Stimulated activated naive B cell treated with anti-CD40 and anti-IgM and Interleukin-4, amounts not matched to agents 10 μg/mL and 1 μg/mL and 100 μg/mL, for 72 hours (primary cell): ENCODE data around the gene UCHL3.

Experiments
- ATAC-seq, 2 donors: fragments of 150-1000 bp; cut with Tn5 transposase; replicated peaks; 2 replicates each; pipeline ENCODE4 v1.10.0; 2021; ENCODE audit warnings: moderate library complexity in 1 of 2
- DNase-seq: peaks from one replicate; pipeline ENCODE4 v3.0.0; 2021
- H3K27ac Mint-ChIP-seq: one replicate; pipeline ENCODE4 v1.8.0; 2022; ENCODE audit warnings: mild to moderate bottlenecking, mixed read lengths
- H3K27me3 Mint-ChIP-seq, 2 donors: one replicate each; pipeline ENCODE4 v1.8.0; 2022; ENCODE audit warnings: mixed read lengths in 2 of 2
- H3K36me3 Mint-ChIP-seq, 2 donors: one replicate each; pipeline ENCODE4 v1.8.0; 2022; ENCODE audit warnings: mixed read lengths in 2 of 2, mild to moderate bottlenecking in 1 of 2
- H3K4me1 Mint-ChIP-seq, 2 donors: one replicate each; pipeline ENCODE4 v1.8.0; 2022; ENCODE audit warnings: mixed read lengths in 2 of 2, mild to moderate bottlenecking in 1 of 2
- H3K4me3 Mint-ChIP-seq, 2 donors: one replicate each; pipeline ENCODE4 v1.8.0; 2022; ENCODE audit warnings: mild to moderate bottlenecking in 2 of 2, mixed read lengths in 2 of 2, moderate library complexity in 1 of 2
- H3K9me3 Mint-ChIP-seq, 2 donors: one replicate each; pipeline ENCODE4 v1.8.0; 2022; ENCODE audit warnings: mixed read lengths in 2 of 2, mild to moderate bottlenecking in 1 of 2

UCHL3 gene

DNA sequence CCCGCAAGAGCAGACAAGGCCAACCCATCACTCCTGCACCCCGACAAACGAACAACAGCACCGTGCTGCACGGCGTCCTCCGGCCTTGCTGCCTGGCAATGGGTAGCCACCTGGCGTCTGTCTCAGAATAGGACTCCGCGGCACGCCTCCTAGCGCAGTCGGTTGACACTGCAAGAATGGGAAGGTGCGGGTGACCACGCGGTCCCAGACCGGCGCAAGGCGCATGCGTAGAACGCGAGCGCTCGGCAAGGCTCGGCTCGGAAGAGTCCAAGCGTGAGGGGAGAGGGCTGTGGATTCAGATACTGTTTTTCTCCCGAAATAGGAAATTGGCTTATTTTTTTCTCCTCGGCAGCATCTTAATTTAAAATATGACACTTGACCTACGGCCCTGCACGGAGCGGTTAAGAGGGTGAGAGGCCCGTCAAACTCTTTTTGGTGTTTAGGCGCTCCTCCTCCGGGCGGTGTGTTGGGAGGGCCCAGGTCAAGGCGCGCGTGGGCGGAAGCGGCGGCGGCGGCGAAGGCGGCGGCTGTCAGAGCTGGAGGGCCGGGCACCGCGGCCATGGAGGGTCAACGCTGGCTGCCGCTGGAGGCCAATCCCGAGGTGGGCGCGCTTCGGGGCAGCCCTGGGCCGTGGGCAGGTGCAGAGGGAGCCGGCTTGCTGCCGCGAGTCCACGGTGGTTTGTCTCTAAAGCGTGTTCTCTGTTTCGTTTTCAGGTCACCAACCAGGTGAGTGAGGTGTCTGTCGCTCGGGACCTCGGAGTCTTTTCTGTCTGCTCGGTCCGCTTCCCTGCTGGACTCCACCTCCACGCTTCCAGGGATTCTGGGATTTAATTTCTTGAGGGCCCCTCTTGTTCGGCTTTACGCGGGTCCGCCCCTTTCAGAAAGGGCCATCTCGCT, at the start of gene UCHL3:
Gene UCHL3, plus strand, starts transcription at position 530 of the 897 bp plus-strand sequence. Its CDS starts 30 bp downstream, at position 560.
- peak; percentile 96 for DNase-seq
- peak; percentile 95 to 96 for ATAC-seq
- peak within 1 kb of the TSS; percentile 99 for H3K27ac Mint-ChIP-seq
- H3K36me3 Mint-ChIP-seq, result peaks cover 13 to 16% of the 10 kb centered on the region in 2 donors
- no peaks in the 10 kb centered on the region for H3K27me3 Mint-ChIP-seq
- peak within 1 kb of the TSS; percentile 92 to 99 for H3K4me3 Mint-ChIP-seq
- H3K9me3 Mint-ChIP-seq, result no peaks in the 10 kb centered on the region
- H3K4me1 Mint-ChIP-seq, result peaks cover 27 to 43% of the 10 kb centered on the region in 2 donors

DNA sequence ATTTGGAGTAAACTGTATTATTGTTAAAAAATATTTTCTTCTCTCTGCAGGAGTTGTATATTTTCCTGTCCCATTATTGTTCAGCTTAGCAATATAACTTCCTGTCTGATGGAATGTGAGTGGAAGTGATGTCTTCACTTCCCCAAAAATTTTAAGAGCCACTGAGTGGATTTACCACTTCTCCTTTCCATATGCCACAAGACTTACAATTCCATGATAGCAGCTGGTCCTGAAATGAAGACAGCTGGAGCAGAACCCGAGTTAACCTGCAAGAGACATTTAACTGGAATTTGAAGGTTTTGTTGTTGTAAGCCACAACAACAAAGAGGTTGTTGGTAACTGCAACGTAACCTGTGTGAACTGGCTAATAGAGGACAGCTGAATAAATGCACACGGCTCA, 44.3 kb upstream of the UCHL3 start:
- no peaks in the 10 kb centered on the region for H3K9me3 Mint-ChIP-seq
- DNase-seq, result no peak
- peak in 1 of 2 donors; percentile 52 for ATAC-seq
- H3K36me3 Mint-ChIP-seq, result no peaks in the 10 kb centered on the region
- no peak overlapping the region for H3K4me3 Mint-ChIP-seq
- no peaks in the 10 kb centered on the region for H3K27me3 Mint-ChIP-seq
- H3K27ac Mint-ChIP-seq, result no peak overlapping the region
- H3K4me1 Mint-ChIP-seq, result peaks cover 5 to 17% of the 10 kb centered on the region in 2 donors

DNA sequence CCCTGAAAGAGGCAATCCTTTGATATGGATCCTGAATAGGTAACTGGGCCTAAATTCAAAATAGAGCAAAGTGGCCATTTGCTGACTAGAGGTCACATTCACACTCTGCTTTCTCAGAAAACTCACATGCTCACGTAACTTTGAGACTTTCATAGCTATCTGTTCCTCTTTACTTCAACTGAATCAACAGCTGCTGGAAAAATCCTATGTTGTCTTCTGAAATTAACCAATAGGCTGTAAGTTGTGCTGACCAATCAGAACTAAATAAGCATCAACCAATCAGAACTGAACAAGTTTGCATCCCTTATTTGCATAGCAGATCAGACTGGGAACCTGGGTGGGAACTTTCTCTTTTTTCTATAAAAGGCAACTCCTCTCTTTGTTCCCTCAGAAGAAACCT, 43.6 kb upstream of the UCHL3 start:
- H3K27ac Mint-ChIP-seq, result no peak overlapping the region

DNA sequence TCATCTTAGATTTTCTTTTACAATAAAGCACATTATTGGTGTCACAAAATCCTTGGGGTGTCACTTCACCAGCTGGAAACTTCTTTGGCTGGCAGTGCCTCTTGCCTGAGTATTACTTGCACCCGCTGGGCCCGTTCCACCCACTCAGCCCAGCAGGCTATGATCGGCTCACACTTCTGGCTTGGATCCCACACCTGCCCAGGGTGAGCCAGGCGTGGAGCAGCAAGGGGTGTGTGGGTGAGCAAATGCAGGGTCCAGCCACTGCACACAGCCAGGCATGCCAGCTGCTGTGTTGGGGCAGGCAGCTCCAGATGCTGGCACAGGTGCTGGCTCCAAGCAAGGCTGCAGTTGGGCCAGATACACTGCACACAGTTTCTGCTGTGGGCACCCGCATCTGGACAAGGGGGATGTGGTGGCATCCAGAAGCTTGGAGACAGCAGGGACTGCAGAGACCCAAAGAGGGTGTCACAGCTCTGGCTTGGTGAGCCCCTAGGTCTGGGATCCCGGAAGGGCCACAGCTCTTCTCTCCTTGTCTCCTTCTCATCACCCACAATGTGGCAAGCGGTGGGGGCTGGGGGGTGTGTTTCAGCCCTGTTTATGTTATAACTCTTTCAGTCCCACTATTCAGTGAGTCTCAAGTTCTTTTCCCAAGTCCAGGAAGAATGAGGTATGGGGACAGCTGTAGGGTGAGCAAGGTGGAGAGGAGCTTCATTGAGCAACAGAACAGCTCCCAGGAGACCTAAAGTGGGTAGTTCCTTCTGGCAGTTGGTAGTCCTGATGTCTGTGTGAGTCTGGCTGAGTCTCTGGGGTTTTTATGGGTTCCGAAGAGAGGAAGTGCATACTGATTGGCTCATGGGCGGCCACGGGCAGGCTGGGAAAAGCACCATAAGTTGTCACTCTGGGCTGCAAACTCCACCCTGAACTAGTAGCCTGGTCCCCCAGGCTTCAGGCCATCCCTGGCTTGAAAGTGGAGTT, 42.3 kb upstream of the UCHL3 start:
- H3K4me3 Mint-ChIP-seq, result no peak overlapping the region
- H3K36me3 Mint-ChIP-seq, result no peaks in the 10 kb centered on the region
- no peaks in the 10 kb centered on the region for H3K9me3 Mint-ChIP-seq
- peaks cover 10 to 25% of the 10 kb centered on the region in 2 donors for H3K4me1 Mint-ChIP-seq
- H3K27me3 Mint-ChIP-seq, result no peaks in the 10 kb centered on the region
- DNase-seq (no peak), ATAC-seq (peak; percentile 55 to 64)
- H3K27ac Mint-ChIP-seq, result peak overlapping the region; percentile 47

More for the DNA sequence above, 43.6 kb upstream of the UCHL3 start:
- Mint-ChIP-seq H3K4me3 (no peak overlapping the region), H3K9me3 (no peaks in the 10 kb centered on the region), H3K36me3 (no peaks in the 10 kb centered on the region), H3K4me1 (peaks cover 5 to 17% of the 10 kb centered on the region in 2 donors), H3K27me3 (no peaks in the 10 kb centered on the region)
- DNase-seq, result no peak
- peak in 1 of 2 donors; percentile 28 for ATAC-seq

DNA sequence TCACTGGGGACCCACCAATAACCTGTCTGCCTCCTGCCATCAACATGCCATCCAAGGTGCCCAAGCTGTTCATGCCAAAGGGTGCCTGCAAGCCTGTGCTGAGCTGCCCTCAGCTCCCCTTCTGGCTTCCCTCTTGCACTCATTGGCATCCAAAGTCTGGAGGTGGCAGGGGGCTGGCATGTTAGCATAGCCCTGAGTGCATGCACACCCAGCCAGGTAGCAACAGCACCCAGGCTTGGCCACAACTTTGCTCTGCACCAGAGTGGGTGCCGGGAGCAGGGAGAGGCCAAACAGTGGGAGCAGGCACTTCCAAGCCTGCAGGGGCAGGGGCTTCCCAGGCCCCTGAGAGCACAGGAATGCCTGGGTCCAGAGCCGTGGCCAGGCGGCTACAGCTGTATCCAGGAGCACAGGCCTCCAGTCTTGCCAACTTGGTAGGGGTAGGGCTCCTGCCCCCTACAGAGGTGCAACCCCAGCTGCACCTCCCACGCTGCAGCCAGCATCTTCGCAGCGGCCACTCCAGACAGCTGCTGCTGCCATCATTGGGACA, 41.5 kb upstream of the UCHL3 start:
- Mint-ChIP-seq H3K36me3 (no peaks in the 10 kb centered on the region), H3K4me3 (no peak overlapping the region), H3K27me3 (no peaks in the 10 kb centered on the region), H3K9me3 (no peaks in the 10 kb centered on the region), H3K4me1 (peaks cover 15 to 32% of the 10 kb centered on the region in 2 donors), H3K27ac (no peak overlapping the region)
- ATAC-seq (no peak), DNase-seq (no peak)

DNA sequence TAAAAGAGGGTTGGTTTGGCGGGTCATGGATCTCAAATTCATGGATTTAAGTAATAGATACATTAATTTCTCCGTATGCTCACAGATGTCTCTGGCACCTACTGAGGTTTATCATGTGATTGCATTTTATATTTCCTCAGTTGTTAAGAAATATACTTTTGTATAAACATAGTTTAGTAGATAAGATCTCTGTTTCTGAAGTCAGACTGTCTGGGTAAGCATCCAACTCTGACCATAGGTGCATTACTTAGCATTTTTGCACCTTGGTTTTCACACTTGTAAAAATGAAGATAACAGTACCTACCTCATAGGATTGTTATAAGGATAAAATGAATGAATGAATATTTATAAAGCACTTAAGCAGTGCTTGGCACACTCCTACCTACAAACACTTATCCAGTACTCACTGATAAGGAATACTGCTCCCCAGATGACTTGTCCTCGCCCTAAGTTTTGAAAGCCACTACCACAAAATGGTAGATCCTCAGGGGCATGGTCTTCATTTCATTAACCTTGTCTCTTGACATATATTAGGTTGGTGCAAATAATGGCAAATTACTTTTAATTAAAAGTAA, 38.5 kb upstream of the UCHL3 start:
- peaks cover 0 to 3% of the 10 kb centered on the region in 2 donors for H3K9me3 Mint-ChIP-seq
- no peaks in the 10 kb centered on the region for H3K27me3 Mint-ChIP-seq
- peaks cover 20 to 45% of the 10 kb centered on the region in 2 donors for H3K4me1 Mint-ChIP-seq
- ATAC-seq, result no peak
- no peaks in the 10 kb centered on the region for H3K36me3 Mint-ChIP-seq
- H3K4me3 Mint-ChIP-seq, result no peak overlapping the region
- no peak for DNase-seq
- no peak overlapping the region for H3K27ac Mint-ChIP-seq

DNA sequence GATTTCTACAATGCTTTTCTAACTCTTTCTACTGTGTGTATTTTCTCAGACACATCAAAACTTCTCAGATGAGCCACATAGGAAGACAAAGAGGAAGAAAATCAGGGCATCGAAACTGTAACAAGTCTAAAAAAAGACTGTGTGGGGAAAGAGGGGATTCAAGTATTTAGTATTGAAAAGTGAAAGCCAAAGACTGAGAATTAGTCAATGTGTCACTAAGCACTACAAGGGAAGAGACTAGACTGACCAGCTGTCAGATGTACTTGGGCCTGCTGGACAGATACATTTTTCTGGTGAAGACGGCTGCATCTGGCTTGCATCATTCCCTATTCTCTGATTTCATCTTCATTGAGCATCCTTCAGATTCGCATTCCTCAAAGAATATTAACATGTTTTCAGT, 37.3 kb upstream of the UCHL3 start:
- no peaks in the 10 kb centered on the region for H3K36me3 Mint-ChIP-seq
- H3K27ac Mint-ChIP-seq, result no peak overlapping the region
- H3K4me1 Mint-ChIP-seq, result peaks cover 20 to 43% of the 10 kb centered on the region in 2 donors
- DNase-seq (no peak), ATAC-seq (peak; percentile 76 to 81)
- H3K27me3 Mint-ChIP-seq, result no peaks in the 10 kb centered on the region
- H3K9me3 Mint-ChIP-seq, result peaks cover 0 to 3% of the 10 kb centered on the region in 2 donors
- peak overlapping the region; percentile 4 to 5 for H3K4me3 Mint-ChIP-seq

DNA sequence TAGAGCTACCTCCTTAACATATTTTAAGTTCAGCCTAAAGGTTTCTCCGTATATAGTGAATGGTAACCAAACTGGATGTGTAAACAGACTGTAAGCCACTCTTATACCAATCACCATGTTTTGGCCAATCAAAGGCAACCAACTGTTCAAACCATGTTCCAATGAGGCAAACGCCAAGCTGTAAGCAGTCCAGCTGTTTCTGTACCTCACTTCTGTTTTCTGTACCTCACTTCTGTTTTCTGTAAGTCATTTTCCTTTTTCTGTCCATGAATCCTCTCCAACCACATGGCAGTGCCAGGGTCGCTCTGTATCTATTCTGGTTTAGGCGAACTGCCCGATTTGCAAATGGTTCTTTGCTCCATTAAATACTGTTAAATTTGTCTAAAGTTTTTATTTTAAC, 36.3 kb upstream of the UCHL3 start:
- Mint-ChIP-seq H3K36me3 (no peaks in the 10 kb centered on the region), H3K4me3 (peak overlapping the region; percentile 3 to 17)
- peak; percentile 35 to 59 for ATAC-seq

DNA sequence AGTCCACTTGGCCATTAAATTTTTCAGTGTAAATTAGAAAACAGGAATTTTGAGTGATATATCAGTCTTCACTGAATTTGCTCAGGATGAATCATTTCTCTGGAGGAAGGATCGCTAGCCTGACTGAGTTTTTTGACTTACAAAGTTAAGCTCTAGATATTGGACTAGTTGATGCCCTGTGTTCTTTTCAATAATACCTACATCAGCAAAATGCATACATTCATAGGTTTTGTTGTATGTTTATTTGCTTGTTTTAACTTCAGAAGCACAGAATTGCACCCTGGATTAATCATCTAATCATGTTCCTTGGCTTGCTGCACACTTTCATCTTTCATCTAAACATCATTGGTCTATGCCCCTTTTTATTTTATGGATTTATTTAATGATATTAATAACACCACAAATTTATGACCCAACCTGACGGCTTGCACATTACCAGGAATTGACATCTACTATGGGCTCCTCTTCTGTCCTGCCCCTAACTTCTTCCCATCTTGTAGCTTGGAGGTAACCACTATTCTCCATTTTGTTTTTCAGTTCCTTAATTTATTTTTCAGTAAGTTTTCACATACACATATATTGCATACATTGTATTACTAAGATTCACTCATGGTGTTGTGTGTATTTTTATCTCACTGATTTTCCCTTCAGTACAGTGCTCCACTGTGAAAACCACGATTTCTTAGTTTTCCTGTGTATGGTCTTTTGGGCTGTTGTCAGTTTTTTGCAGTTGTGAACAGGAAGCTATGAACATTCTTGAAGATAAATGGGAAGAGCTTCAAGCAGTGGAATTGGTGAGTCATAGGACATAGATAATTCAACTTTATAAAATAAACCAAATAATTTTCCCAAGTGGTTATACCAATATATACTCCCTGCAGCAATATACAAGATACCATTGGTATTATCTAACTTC, 35.3 kb upstream of the UCHL3 start:
- no peak for DNase-seq

More for the DNA sequence above, 36.3 kb upstream of the UCHL3 start:
- Mint-ChIP-seq H3K27ac (no peak overlapping the region), H3K27me3 (no peaks in the 10 kb centered on the region), H3K4me1 (peaks cover 17 to 36% of the 10 kb centered on the region in 2 donors), H3K9me3 (peaks cover 0 to 3% of the 10 kb centered on the region in 2 donors)
- DNase-seq, result no peak

DNA sequence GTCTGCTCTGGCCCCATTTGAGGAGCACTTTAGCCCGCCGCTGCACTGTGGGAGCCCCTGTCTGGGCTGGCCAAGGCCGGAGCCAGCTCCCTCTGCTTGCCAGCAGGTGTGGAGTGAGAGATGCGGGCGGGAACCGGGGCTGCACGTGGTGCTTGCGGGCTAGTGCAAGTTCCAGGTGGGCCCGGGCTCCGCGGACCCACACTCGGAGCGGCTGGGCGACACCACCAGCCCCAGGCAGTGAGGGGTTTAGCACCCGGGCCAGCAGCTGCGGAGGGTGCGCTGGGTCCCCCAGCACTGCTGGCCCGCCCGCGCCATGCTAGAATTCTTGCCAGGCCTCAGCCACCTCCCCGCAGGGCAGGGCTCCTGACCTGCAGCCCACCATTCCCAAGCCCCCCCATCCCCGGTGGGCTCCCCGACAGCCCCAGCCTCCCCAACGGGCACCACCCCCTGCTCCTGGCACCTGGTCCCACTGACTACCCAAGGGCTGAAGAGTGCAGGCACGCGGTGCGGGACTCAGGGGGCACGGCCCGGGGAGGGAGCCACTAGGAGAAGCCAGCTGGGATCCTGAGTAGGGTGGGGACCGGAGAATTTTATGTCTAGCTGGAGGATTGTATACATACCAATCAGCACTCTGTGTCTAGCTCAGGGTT, 31.0 kb upstream of the UCHL3 start:
- DNase-seq (no peak), ATAC-seq (no peak)
- peaks cover 6 to 16% of the 10 kb centered on the region in 2 donors for H3K4me1 Mint-ChIP-seq
- H3K4me3 Mint-ChIP-seq, result no peak overlapping the region
- peaks cover 1 to 2% of the 10 kb centered on the region in 2 donors for H3K36me3 Mint-ChIP-seq
- H3K9me3 Mint-ChIP-seq, result peaks cover 0 to 12% of the 10 kb centered on the region in 2 donors
- H3K27ac Mint-ChIP-seq, result no peak overlapping the region
- no peaks in the 10 kb centered on the region for H3K27me3 Mint-ChIP-seq

More for the DNA sequence above, 35.3 kb upstream of the UCHL3 start:
- ATAC-seq, result peak; percentile 56 to 58
- Mint-ChIP-seq H3K4me1 (peaks cover 17 to 36% of the 10 kb centered on the region in 2 donors), H3K4me3 (no peak overlapping the region), H3K36me3 (peaks cover 0 to 2% of the 10 kb centered on the region in 2 donors), H3K27me3 (no peaks in the 10 kb centered on the region), H3K9me3 (peaks cover 0 to 3% of the 10 kb centered on the region in 2 donors), H3K27ac (no peak overlapping the region)

DNA sequence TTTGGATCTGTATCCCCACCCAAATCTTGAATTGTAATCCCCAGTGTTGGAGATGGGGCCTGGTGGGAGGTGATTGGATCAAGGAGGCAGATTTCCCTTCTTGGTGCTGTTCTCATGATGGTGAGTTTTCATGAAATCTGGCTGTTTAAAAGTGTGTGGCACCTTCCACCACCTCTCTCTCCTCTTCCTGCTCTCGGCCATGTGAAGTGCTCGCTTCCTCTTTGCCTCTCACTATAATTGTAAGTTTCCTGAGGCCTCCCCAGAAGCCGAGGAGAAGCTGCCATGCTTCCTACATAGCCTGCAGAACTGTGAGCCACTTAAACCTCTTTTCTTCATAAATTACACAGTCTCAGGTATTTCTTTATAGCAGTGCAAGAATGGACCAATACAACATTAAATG, 27.6 kb upstream of the UCHL3 start:
- H3K4me3 Mint-ChIP-seq, result no peak overlapping the region
- peaks cover 3 to 8% of the 10 kb centered on the region in 2 donors for H3K4me1 Mint-ChIP-seq
- H3K27me3 Mint-ChIP-seq, result no peaks in the 10 kb centered on the region
- no peak overlapping the region for H3K27ac Mint-ChIP-seq
- H3K9me3 Mint-ChIP-seq, result peaks cover 0 to 9% of the 10 kb centered on the region in 2 donors
- no peak for ATAC-seq
- DNase-seq, result no peak
- H3K36me3 Mint-ChIP-seq, result peaks cover 7 to 8% of the 10 kb centered on the region in 2 donors

DNA sequence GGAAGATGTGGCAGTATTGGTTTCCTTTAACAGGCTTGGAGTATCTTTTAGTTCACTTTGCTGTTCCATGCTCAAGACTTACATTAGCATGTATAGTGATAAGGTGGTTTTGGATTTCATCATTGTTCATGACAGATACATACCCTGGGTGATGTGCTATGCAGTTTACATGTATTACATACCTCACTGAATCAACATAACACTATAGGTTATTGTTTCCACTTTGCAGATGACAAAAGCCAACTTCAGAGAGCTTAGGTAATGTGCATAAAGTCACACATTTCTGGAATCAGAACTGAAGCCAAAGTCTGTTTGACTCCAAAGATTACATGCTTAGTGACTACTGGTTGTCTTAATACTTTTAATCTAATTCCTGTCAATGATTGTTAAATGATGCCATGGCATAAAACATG, 19.0 kb upstream of the UCHL3 start:
- H3K27ac Mint-ChIP-seq, result no peak overlapping the region

More for the DNA sequence above, 19.0 kb upstream of the UCHL3 start:
- ATAC-seq, result peak in 1 of 2 donors; percentile 42
- H3K27me3 Mint-ChIP-seq, result no peaks in the 10 kb centered on the region
- H3K4me1 Mint-ChIP-seq, result peaks cover 11 to 31% of the 10 kb centered on the region in 2 donors
- peaks cover 27 to 33% of the 10 kb centered on the region in 2 donors for H3K36me3 Mint-ChIP-seq
- peaks cover 0 to 2% of the 10 kb centered on the region in 2 donors for H3K9me3 Mint-ChIP-seq
- no peak for DNase-seq
- H3K4me3 Mint-ChIP-seq, result peak overlapping the region in 1 of 2 donors; percentile 47
